ENCODE data around the gene SLC25A24. TPM values are rescaled to one million over a fixed set of nuclear protein-coding genes. Genes with fewer than 3 reads are reported as not detected.

Gene SLC25A24
- total RNA-seq, 2 donors from 2014 or later = 55.5 to 94.6 TPM

DNA sequence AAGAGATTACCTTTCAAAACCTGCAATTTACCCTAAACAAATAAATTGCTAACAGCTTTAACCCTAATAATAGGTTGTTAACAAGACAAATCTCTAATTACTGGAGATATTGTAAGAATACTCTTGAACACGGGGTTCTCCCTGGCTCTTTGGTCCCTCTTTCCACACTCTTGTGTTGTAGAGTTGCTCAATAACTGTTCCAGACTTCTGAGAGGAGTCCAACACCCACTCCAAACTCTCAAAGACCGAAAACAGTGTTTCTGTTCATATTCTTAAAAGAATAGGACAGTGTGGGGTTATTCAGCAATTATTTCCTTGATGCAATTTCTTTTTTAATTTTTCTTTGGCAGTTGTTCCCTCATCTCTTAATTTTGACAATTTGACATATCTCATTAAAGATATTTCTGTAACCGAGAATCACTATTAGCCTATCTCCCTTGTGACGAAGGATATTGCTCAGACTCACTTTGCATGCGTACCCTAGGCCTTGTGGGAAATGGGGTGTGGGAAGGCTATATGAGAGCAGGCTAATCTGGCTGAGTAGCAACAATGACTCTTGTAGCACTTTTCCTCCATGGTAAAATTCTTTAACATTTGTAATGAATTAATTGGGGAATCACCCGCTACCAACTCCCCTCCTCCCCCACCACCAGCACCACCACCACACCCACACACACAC lies 90.7 kb downstream of the SLC25A24 start:
- DNase-seq = no peak
- Histone ChIP-seq H3K9me3 (no peaks in the 10 kb centered on the region), H3K27me3 (no peaks in the 10 kb centered on the region), H3K9ac (ENCODE audit: low read depth in 2 of 2, low read length in 2 of 2) (no peak overlapping the region), H3K27ac (no peak overlapping the region), H3K36me3 (no peaks in the 10 kb centered on the region), H3K4me1 (no peaks in the 10 kb centered on the region), H3K4me3 (no peak overlapping the region)
- intact Hi-C loops (cut with DNase I) = no loop called here
- TF ChIP-seq, protein P1, sequence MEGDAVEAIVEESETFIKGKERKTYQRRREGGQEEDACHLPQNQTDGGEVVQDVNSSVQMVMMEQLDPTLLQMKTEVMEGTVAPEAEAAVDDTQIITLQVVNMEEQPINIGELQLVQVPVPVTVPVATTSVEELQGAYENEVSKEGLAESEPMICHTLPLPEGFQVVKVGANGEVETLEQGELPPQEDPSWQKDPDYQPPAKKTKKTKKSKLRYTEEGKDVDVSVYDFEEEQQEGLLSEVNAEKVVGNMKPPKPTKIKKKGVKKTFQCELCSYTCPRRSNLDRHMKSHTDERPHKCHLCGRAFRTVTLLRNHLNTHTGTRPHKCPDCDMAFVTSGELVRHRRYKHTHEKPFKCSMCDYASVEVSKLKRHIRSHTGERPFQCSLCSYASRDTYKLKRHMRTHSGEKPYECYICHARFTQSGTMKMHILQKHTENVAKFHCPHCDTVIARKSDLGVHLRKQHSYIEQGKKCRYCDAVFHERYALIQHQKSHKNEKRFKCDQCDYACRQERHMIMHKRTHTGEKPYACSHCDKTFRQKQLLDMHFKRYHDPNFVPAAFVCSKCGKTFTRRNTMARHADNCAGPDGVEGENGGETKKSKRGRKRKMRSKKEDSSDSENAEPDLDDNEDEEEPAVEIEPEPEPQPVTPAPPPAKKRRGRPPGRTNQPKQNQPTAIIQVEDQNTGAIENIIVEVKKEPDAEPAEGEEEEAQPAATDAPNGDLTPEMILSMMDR (IDR thresholded peaks at IDR 0.05) = no peak

DNA sequence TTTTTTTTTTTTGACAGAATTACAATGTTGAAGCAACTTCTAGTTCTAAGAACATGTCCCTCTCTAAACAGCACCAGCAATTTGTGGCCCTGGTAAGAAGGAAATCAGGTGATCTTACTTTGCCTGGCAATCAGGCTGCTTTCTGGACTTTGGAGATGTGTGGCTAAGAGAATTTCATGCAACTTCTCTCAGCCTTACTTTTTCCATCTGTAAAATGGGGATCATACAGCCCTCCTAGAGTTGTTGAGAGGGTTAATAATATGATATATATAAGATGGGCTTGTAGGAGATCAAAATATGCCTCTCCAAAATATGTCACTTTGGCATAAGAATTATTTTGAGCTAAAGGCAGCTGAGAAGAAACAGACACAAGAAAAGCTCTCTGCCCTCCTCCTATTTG lies 92.0 kb downstream of the SLC25A24 start:
- H3K4me1 ChIP-seq = no peaks in the 10 kb centered on the region
- intact Hi-C loops (cut with DNase I) = no loop called here
- H3K27me3 ChIP-seq = no peaks in the 10 kb centered on the region
- no peaks in the 10 kb centered on the region for H3K9me3 ChIP-seq
- no peak overlapping the region for H3K9ac ChIP-seq (ENCODE audit: low read depth in 2 of 2, low read length in 2 of 2)
- no peak overlapping the region for H3K4me3 ChIP-seq
- no peaks in the 10 kb centered on the region for H3K36me3 ChIP-seq
- TF ChIP-seq, protein P1 (IDR thresholded peaks at IDR 0.05) = no peak
- no peak overlapping the region for H3K27ac ChIP-seq
- no peak for DNase-seq

DNA sequence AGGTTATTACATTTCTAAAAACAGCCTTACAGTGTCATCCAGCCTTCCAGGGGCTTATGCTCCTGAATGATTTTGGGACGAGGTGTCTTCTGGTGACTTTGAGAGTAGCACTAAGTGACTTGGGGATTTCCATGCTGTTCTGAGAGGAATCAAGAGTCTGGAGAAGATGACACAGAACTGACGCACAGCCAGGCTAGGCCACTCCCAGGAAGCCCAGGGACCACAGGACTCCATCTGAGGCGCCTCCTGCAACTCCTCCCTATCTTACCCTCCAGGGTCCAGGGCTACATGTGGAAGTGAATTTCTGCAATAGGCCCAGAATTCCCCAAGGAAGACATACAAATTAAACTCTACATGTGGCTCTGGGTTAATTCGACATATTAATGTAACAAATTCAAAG lies 92.5 kb downstream of the SLC25A24 start:
- no peaks in the 10 kb centered on the region for H3K36me3 ChIP-seq
- intact Hi-C loops (cut with DNase I) = no loop called here

GRCh38 chr1:108106775-108107174 lies 93.4 kb downstream of the SLC25A24 start:
- Histone ChIP-seq H3K9ac (ENCODE audit: low read depth in 2 of 2, low read length in 2 of 2) (no peak overlapping the region), H3K4me1 (no peaks in the 10 kb centered on the region), H3K27me3 (no peaks in the 10 kb centered on the region), H3K27ac (no peak overlapping the region), H3K4me3 (no peak overlapping the region), H3K9me3 (no peaks in the 10 kb centered on the region), H3K36me3 (no peaks in the 10 kb centered on the region)
- intact Hi-C loops (cut with DNase I) = no loop called here
- TF ChIP-seq, protein P1 (IDR thresholded peaks at IDR 0.05) = no peak
- no peak for DNase-seq

More for the DNA sequence above, 92.5 kb downstream of the SLC25A24 start:
- no peak overlapping the region for H3K4me3 ChIP-seq
- H3K4me1 ChIP-seq = no peaks in the 10 kb centered on the region
- no peak overlapping the region for H3K27ac ChIP-seq
- TF ChIP-seq, protein P1 (IDR thresholded peaks at IDR 0.05) = no peak
- no peak for DNase-seq
- H3K27me3 ChIP-seq = no peaks in the 10 kb centered on the region
- no peaks in the 10 kb centered on the region for H3K9me3 ChIP-seq
- H3K9ac ChIP-seq (ENCODE audit: low read depth in 2 of 2, low read length in 2 of 2) = no peak overlapping the region

DNA sequence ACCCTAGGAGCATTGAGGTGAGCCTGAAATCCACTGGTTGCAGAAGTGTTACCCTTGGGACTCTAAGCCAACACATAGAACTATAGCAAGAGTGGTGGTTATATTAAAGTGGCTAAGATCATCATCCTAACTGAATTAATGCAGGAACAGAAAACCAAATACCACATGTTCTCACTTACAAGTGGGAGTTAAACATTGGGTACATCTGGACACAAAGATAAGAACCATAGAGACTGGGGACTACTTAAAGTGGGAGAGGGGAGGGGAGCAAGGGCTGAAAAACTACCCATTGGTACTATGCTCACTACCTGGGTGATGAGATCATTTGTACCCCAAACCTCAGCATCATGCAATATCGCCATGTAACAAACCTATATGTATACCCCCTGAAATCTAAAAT lies 100.0 kb downstream of the SLC25A24 start:
- no peaks in the 10 kb centered on the region for H3K4me1 ChIP-seq
- H3K4me3 ChIP-seq = no peak overlapping the region
- no peaks in the 10 kb centered on the region for H3K36me3 ChIP-seq
- intact Hi-C loops (cut with DNase I) = no loop called here
- no peak overlapping the region for H3K27ac ChIP-seq
- H3K9me3 ChIP-seq = no peaks in the 10 kb centered on the region
- TF ChIP-seq, protein P1 (IDR thresholded peaks at IDR 0.05) = no peak
- DNase-seq = no peak
- H3K27me3 ChIP-seq = no peaks in the 10 kb centered on the region
- no peak overlapping the region for H3K9ac ChIP-seq (ENCODE audit: low read depth in 2 of 2, low read length in 2 of 2)
